Measurements from ENCODE around the gene USP9X. TPM values are rescaled to one million over a fixed set of nuclear protein-coding genes. Genes with fewer than 3 reads are reported as not detected.

USP9X gene
- total RNA-seq, 1 experiment from 2014 or later, result 163 TPM

DNA sequence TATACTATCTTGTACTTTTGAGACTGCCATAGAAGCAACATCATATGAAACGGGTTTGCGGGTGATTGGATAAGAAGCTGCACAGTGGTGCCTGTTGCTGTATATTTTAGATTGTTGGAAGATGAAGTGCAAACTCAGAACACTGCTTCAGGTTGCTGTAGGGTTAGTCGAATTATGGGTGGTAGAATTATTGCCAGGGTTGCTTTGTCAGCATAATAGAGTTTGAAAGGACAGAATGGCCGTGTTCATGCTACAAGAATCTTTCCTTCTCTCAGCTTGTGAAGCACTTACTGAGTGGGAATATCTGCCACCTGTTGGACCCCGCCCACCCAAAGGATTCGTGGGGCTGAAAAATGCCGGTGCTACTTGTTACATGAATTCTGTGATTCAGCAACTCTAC, 115.5 kb downstream of the USP9X start:
- H3K9me3 Mint-ChIP-seq, result no peaks in the 10 kb centered on the region
- no peak for ATAC-seq
- ChIA-PET POLR2A (no interaction called here), CTCF (no interaction called here)
- peaks cover 59% of the 10 kb centered on the region for H3K36me3 Mint-ChIP-seq
- H3K27me3 Mint-ChIP-seq (ENCODE audit: low read depth), result no peaks in the 10 kb centered on the region
- no peaks in the 10 kb centered on the region for H3K4me1 Mint-ChIP-seq
- no peak overlapping the region for H3K27ac Mint-ChIP-seq
- H3K4me3 Mint-ChIP-seq, result no peak overlapping the region
- DNase-seq (ENCODE audit: low spot score), result no peak
- no peak for TF ChIP-seq ZNF281 (CRISPR knock-in tag; IDR thresholded peaks at IDR 0.05)
- TF ChIP-seq, protein P1, sequence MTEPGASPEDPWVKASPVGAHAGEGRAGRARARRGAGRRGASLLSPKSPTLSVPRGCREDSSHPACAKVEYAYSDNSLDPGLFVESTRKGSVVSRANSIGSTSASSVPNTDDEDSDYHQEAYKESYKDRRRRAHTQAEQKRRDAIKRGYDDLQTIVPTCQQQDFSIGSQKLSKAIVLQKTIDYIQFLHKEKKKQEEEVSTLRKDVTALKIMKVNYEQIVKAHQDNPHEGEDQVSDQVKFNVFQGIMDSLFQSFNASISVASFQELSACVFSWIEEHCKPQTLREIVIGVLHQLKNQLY (CRISPR knock-in tag; IDR thresholded peaks at IDR 0.05), result no peak
- TF ChIP-seq ZBTB21 (CRISPR knock-in tag; IDR thresholded peaks at IDR 0.05; ENCODE audit: borderline replicate concordance), result no peak
- TF ChIP-seq, protein P2, sequence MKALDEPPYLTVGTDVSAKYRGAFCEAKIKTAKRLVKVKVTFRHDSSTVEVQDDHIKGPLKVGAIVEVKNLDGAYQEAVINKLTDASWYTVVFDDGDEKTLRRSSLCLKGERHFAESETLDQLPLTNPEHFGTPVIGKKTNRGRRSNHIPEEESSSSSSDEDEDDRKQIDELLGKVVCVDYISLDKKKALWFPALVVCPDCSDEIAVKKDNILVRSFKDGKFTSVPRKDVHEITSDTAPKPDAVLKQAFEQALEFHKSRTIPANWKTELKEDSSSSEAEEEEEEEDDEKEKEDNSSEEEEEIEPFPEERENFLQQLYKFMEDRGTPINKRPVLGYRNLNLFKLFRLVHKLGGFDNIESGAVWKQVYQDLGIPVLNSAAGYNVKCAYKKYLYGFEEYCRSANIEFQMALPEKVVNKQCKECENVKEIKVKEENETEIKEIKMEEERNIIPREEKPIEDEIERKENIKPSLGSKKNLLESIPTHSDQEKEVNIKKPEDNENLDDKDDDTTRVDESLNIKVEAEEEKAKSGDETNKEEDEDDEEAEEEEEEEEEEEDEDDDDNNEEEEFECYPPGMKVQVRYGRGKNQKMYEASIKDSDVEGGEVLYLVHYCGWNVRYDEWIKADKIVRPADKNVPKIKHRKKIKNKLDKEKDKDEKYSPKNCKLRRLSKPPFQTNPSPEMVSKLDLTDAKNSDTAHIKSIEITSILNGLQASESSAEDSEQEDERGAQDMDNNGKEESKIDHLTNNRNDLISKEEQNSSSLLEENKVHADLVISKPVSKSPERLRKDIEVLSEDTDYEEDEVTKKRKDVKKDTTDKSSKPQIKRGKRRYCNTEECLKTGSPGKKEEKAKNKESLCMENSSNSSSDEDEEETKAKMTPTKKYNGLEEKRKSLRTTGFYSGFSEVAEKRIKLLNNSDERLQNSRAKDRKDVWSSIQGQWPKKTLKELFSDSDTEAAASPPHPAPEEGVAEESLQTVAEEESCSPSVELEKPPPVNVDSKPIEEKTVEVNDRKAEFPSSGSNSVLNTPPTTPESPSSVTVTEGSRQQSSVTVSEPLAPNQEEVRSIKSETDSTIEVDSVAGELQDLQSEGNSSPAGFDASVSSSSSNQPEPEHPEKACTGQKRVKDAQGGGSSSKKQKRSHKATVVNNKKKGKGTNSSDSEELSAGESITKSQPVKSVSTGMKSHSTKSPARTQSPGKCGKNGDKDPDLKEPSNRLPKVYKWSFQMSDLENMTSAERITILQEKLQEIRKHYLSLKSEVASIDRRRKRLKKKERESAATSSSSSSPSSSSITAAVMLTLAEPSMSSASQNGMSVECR (CRISPR knock-in tag; IDR thresholded peaks at IDR 0.05; ENCODE audit: borderline replicate concordance), result no peak
- TF ChIP-seq, protein P3, sequence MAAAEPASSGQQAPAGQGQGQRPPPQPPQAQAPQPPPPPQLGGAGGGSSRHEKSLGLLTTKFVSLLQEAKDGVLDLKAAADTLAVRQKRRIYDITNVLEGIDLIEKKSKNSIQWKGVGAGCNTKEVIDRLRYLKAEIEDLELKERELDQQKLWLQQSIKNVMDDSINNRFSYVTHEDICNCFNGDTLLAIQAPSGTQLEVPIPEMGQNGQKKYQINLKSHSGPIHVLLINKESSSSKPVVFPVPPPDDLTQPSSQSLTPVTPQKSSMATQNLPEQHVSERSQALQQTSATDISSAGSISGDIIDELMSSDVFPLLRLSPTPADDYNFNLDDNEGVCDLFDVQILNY (CRISPR knock-in tag; IDR thresholded peaks at IDR 0.05), result no peak
- no peak for TF ChIP-seq OVOL2 (CRISPR knock-in tag; IDR thresholded peaks at IDR 0.05; ENCODE audit: borderline replicate concordance)
- TF ChIP-seq E2F1 (CRISPR knock-in tag; IDR thresholded peaks at IDR 0.05), result no peak
- TF ChIP-seq CBFB (CRISPR knock-in tag; IDR thresholded peaks at IDR 0.05; ENCODE audit: low read depth), result no peak
- TF ChIP-seq ZNF532 (CRISPR knock-in tag; IDR thresholded peaks at IDR 0.05; ENCODE audit: borderline replicate concordance), result no peak
- no peak for TF ChIP-seq ELF4 (CRISPR knock-in tag; IDR thresholded peaks at IDR 0.05; ENCODE audit: low read depth)
- no peak for TF ChIP-seq EMX1 (CRISPR knock-in tag; IDR thresholded peaks at IDR 0.05)
- TF ChIP-seq SP1 (CRISPR knock-in tag; conservative IDR thresholded peaks at IDR 0.05), result no peak
- TF ChIP-seq, protein P4, sequence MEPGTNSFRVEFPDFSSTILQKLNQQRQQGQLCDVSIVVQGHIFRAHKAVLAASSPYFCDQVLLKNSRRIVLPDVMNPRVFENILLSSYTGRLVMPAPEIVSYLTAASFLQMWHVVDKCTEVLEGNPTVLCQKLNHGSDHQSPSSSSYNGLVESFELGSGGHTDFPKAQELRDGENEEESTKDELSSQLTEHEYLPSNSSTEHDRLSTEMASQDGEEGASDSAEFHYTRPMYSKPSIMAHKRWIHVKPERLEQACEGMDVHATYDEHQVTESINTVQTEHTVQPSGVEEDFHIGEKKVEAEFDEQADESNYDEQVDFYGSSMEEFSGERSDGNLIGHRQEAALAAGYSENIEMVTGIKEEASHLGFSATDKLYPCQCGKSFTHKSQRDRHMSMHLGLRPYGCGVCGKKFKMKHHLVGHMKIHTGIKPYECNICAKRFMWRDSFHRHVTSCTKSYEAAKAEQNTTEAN (CRISPR knock-in tag; IDR thresholded peaks at IDR 0.05), result no peak
- TF ChIP-seq ZNF416 (CRISPR knock-in tag; IDR thresholded peaks at IDR 0.05), result no peak
- TF ChIP-seq, protein P5, sequence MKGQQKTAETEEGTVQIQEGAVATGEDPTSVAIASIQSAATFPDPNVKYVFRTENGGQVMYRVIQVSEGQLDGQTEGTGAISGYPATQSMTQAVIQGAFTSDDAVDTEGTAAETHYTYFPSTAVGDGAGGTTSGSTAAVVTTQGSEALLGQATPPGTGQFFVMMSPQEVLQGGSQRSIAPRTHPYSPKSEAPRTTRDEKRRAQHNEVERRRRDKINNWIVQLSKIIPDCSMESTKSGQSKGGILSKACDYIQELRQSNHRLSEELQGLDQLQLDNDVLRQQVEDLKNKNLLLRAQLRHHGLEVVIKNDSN (CRISPR knock-in tag; IDR thresholded peaks at IDR 0.05), result no peak
- TF ChIP-seq E2F4 (CRISPR knock-in tag; IDR thresholded peaks at IDR 0.05; ENCODE audit: borderline replicate concordance, low read depth), result no peak
- TF ChIP-seq JAZF1 (CRISPR knock-in tag; IDR thresholded peaks at IDR 0.05), result no peak
- no peak for TF ChIP-seq ATF2 (CRISPR knock-in tag; IDR thresholded peaks at IDR 0.05; ENCODE audit: borderline replicate concordance, low read depth)
